Tibial nerve (tissue), 4 donors: Measurements from ENCODE around the gene IL1RAP.

Experiments
- CTCF ChIP-seq, 5 experiments: fragments of 200-600 bp in 3 of 5; fragments of 450-650 bp in 2 of 5; sonication (generic) in 3 of 5; IDR thresholded peaks; one replicate each; pipeline ENCODE4 v1.5.1; 2016 to 2019; ENCODE audit warnings: antibody characterized with exemption in 5 of 5, mild to moderate bottlenecking in 3 of 5, moderate library complexity in 2 of 5
- EP300 ChIP-seq, 2 donors: sonication (generic); formaldehyde crosslinking; IDR thresholded peaks; one replicate each; pipeline ENCODE4 v1.6.1; 2017; ENCODE audit warnings: antibody characterized with exemption in 2 of 2, mild to moderate bottlenecking in 1 of 2
- POLR2A ChIP-seq, 2 donors: fragments of 450-650 bp; IDR thresholded peaks; one replicate each; pipeline ENCODE4 v1.6.1; 2017; ENCODE audit warnings: antibody characterized with exemption in 2 of 2, mild to moderate bottlenecking in 2 of 2, moderate library complexity in 2 of 2

- TF ChIP-seq CTCF (IDR thresholded peaks at IDR 0.05) (no peak), POLR2A (IDR thresholded peaks at IDR 0.05) (no peak), EP300 (IDR thresholded peaks at IDR 0.05) (no peak)
These were observed 132.1 kb downstream of the IL1RAP start for GRCh38 chr3:190645932-190646460.
